Measurements from ENCODE around the gene MSANTD1.

MSANTD1 gene

DNA sequence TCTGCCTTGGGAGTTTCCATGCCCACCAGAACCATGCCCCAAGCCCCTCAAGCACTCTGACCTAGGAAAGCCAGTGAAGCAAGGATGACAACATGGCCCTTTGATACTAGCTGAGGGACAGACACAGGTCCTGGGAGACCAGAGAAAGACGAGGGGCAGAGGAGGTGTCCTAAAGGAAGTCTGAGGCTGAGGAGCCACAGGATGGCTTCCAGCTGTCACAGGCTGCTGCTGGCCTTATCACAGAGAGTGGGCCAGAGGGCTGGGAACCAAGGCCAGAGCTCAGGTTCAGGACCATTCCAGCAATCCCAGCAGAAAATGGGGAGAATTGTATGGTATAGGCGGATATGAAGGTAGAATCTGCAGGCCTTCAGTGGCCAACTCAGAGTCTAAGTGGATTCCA lies 31.7 kb upstream of the MSANTD1 start:
- DNase-seq (ENCODE audit: low spot score): no peak

DNA sequence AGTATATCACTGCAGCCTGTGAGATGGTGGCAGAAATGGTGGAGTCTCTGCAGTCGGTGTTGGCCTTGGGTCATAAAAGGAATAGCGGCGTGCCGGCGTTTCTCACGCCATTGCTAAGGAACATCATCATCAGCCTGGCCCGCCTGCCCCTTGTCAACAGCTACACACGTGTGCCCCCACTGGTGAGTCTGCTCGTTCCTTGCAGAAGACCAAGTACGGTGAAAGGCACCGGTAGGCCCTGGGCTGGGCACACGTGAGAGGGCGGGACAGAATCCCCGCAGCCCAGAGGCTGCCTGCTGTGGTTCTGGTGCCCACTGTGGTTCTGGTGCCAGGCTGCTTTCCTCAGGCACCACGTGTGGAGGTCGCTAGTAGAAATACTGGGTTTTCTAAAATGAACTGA lies 31.2 kb upstream of the MSANTD1 start:
- DNase-seq (ENCODE audit: low spot score): no peak

DNA sequence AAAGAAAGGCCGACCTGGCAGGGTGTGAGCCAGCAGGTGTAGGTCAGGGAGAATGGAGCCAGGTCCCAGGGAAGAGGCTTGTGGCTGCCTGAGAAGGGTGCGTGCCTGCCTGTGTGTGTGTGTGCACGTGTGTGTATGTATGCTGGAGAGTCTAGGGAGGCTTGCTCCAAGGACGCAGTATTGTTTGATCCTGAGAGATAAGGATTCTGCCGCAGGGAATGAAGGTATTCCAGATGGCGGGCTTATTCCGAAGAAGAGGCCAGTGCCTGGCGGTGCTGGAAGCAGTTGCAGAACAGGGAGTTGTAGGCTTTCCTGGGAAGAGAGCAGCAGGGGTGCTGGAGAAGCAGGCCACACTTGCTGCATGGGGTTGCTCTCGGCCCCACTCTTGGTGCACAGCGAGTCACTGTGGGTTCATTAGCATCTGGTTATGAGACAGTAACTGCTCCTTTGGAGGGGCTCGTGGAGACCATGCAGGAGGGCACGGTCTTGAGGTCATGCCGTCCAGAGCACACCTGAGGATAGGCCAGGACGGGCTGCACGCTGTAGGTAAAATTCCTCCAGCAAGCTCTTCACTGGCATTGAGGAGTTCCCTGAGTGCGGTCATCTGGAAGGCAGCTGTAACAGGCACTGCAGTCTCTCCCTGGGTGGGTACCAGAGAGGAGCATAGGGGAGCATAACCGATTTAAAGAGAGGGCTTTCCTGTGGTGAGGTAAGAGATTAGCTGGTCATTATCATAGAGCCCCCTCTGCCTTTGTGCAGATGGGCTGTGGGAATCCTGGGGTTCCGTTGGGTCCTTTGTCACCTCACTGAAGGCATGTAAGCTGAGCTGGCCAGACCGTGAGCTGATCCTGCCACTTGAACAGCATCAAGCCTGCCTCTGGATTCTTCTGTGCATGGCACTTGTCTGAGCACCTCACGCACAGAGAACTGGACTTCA lies 29.9 kb upstream of the MSANTD1 start:
- no peak for DNase-seq (ENCODE audit: low spot score)

DNA sequence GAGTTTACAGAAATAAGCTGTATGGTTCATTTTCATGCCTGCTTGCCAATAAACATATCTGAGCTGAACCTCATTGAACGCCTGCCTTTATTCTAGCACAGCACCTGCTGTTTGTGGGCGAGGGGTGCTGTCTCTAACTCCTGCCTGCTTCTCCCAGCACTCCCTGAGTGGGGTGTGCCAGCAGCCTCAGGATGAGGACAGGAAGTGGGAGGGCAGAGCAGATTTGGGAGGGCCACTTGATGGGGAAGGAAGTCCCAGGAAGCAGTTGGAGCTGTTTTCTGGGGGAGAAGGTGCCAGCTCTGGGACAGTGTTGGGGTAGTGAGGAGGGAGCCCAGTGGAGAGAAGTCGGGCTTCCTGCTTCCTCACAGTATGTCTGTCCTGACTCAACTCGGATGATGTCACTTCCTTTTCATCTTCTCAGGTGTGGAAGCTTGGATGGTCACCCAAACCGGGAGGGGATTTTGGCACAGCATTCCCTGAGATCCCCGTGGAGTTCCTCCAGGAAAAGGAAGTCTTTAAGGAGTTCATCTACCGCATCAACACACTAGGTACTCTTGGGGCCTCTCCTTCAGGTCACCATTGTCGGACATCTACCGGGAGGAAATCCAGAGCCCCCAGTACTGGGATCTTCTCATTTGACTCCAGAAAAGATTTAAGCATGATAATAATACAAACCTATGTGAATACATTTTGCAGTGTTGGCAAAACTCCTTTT lies 29.0 kb upstream of the MSANTD1 start:
- DNase-seq (ENCODE audit: low spot score): no peak

DNA sequence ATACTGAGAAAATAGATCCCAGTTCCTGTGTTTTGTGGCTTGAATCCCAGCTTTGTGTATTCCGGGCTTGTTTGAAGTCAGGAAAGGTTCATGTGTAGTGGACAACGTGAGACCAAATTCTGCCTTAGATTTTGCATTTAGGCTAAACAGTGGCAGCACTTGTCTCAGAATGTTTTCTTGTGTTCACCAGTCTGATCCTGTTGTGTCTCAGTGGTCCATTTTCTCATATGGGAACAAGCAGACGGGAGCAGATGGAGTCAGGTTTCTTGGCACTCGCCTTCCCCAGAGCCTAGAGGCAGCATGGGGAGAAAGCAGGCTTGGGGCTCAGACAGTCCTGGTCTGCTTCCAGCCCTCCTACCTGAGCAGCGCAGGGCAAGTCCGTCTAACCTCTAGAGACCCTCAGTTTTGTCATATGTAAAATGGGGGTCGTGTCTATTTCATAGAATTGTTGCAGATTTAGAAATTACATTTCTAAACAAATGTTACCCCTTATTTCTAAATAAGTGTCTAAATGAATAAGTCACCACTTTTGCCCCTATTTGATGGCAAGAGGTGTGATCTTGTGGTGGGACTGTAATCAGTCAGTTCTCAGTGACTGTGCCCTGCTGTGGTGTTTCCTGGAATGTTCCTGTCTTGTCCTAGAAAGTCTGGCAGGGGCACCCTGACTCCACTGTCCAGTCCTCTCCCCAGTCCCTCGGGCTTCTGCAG lies 28.3 kb upstream of the MSANTD1 start:
- DNase-seq (ENCODE audit: low spot score): no peak

DNA sequence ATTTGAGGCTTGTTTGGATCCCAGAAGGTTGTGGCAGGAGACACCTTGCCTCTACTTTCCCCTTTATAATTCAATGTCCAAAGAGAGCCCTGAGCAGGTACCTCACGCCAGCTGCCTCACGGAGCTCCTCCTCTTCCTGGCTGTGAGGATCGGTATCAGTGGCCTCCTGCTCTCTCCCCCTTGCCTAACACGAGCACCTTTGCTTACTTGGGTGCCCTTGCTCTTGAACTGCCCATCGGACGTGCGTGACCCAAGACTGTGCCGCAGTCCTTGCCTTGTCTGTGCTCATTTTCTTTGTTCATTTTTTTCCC lies 27.8 kb upstream of the MSANTD1 start:
- DNase-seq (ENCODE audit: low spot score): no peak

DNA sequence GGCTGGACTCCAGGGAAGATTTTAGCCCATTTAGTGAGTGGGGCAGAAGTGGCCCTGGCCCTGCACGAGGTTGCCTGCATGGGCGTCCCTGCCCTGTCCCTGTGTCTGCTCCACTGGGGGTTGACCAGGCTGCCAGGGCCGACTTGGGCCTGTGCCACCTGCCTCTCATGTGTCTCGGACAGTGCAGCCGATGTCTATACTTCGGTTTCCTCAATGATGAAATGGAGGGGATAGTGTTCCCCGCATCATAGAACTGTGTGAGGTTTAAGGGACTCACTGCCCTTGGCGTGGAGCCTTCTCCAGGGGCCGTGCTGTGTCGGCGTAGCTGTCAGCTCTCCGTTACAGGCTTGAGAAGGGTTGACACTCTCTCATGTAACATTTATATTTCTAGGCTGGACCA lies 27.0 kb upstream of the MSANTD1 start:
- DNase-seq (ENCODE audit: low spot score): no peak

DNA sequence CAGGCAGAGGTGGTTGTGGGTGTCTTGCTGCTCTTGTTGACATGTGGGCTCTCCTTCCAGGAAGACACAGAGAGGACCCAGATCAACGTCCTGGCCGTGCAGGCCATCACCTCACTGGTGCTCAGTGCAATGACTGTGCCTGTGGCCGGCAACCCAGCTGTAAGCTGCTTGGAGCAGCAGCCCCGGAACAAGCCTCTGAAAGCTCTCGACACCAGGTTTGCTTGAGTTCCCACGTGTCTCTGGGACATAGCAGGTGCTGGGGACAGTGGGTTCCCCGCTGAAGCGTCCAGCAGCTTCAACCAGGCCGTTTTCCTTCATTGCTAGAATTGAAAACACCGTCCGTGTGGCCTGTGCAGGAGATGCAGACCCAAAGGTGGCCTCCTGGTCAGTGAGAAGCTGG lies 25.6 kb upstream of the MSANTD1 start:
- DNase-seq (ENCODE audit: low spot score): no peak

DNA sequence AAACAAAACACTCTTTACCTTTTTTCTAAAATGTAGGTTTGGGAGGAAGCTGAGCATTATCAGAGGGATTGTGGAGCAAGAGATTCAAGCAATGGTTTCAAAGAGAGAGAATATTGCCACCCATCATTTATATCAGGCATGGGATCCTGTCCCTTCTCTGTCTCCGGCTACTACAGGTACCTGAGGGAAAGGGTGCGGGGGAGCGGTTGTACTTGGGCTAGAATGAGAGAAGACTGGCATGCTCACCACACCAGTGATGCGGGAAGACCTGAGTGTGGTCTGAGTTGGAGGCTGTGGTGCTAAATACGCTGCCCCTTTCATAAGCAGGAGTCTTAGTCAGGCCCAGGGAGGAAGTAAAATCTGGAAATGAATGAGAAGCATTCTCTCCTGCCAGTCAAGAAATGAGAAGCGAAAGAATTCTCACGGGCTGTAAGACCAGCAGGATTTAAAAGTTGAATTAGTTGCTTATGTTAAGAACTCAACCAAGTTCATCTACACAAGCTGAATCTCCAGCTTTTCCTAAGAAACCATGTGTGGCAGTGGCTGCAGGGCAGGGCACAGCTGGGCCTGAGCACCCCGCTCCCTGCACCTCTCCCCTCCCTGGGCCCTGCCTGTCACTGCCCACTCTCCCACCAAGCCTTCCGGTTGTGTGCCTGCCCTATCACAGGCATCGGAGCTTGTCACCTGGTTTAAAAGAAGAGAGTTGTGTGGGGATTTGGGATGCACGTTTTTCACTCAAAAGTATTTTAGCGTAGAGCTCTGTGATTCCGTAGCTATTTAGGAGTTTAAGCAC lies 24.8 kb upstream of the MSANTD1 start:
- no peak for DNase-seq (ENCODE audit: low spot score)

DNA sequence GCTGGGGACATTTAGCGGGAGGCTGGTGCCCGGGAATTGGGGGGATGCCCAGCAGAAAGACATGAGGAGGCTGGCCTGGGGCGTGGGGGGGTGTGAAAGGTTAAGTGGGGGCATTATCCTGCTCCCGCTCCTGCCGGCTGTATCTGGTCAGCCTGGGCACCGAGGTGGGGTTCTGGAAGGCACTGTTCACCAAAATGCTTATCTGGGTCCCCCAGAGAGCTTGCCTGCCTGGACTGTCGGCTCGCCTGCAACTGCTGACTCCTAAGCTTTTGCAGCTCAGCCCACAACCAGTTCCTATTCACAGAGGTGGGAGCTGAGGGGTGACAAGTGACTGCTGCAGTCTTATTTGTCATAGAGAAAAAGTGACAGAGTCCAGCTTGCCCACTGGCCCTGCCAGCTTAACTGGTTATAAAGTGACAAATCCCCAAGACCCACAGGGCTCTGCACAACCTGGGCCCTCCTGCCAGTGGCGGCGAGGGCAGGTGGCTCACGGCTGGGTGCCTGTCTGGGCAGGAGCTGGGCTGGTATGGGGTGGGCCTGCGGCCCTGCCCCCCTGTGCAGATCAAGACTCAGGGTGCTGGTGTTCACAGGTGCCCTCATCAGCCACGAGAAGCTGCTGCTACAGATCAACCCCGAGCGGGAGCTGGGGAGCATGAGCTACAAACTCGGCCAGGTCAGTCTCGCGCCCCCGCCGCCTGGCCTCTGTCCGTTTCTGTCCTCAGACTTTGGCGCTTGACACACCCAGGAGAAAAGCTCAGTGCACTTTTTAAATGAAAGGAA lies 23.7 kb upstream of the MSANTD1 start:
- no peak for DNase-seq (ENCODE audit: low spot score)

DNA sequence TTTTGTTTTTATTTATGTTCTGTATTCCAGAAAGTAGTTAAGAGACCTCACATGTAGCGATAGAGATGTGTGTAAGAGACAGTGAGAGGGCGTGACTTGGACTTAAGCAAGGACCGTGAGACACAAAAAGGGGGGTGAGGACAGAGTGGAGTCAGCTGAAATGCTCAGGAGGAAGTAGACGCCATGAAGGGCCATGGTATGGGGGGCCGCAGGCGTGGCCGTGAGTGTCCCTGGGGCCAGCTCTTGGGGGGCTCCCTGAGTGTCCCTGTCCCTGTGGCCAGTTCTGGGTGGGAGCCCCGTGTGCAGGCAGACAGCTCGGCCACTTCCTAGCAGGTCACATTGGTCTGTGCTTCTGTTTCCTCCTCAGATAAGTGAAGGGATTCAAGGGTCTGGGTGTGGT lies 23.0 kb upstream of the MSANTD1 start:
- no peak for DNase-seq (ENCODE audit: low spot score)

DNA sequence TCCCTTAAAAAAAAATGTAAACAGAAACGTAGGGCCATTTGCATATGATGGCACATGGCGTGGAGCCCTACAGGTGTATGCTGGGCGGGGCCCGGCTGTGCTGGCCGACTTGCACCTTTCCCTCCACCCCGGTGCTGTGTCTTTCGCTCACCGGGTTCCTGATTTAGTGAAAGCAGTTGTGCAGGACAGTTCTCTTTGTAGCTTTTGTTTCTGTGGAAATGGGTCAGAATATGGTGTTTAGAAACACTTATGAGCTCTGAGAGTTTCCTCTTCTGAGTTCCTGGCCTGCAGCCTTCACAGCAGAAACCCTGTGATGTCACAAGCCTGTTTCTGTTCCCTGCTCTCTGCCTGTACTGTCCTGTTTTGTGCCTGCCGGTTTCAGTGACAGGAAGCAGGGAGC lies 22.5 kb upstream of the MSANTD1 start:
- DNase-seq (ENCODE audit: low spot score): no peak

DNA sequence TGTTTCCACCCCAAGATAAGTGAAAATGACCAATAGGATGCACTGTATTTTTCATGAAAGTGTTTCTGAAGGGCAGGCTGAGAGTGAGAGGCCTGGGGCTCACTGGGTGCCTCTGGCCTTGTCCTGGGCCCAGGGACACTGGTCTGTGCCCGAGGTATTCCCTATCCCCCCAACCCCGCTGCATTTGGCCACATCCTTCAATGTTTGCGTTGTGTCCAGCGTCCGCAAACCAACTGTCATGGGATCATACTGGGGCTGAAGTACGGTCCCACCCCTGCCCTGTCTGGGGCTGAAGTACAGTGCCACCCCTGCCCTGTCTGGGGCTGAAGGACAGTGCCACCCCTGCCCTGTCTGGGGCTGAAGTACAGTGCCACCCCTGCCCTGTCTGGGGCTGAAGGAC lies 22.0 kb upstream of the MSANTD1 start:
- no peak for DNase-seq (ENCODE audit: low spot score)

DNA sequence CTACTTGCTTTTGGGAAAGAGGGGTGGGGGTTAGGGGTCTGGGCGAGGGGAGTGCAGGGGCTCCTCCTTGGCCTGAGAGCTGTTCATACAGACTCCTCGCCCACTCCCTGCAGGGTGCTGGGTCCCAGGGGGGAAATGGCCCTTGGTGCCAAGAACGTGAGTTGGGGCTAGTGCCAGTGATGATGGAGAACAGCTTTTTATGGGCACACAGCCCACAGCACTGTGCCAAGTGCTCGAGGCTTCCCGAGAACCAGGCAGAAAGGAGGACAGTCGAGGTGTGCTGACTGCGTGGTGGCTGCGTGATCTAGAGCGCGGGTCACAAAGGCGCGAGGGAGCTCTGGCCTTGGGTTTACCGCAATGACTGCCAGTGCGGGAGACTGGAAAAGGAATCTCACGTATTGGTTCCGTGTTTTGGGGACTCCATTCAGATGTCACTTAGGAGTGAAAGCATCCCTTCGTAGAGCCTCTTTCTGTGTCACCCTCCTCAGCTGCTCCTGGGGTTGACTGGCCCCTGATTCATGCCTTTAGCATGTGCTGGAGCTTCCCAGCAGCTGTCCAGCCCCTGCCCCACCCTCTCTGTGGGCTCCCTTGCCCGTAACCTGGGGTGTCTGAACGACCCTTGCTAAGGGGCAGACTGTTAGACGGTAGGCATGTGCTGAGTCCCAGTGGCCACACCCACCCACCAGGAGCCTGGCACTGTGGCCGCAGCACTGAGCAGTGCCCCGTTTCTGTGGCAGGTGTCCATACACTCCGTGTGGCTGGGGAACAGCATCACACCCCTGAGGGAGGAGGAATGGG lies 20.9 kb upstream of the MSANTD1 start:
- no peak for DNase-seq (ENCODE audit: low spot score)

DNA sequence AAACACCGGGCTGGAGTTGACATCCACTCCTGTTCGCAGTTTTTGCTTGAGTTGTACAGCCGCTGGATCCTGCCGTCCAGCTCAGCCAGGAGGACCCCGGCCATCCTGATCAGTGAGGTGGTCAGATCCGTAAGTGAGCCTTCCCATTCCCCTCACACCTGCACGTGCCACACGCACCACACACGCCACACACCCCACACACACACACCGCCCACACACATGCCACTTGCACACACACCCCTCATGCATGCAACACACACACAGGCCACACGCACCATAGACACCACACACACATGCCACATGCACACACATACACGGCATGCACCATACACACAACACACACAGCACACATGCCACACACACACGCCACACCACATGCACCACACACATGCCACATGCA lies 20.1 kb upstream of the MSANTD1 start:
- DNase-seq (ENCODE audit: low spot score): no peak

DNA sequence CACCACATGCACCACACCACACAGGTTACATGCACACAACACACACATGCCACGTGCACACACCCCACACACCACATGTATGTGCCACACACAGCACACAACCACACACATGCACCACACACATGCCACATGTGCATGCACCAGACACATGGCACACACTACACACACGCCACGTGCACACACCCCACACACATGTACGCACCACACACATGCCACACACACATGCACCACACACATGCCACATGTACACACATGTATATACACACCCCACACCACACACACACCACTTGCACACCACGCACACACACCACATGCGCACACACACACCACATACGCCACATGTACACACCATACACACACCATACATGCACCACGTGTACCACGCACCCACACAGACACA lies 19.6 kb upstream of the MSANTD1 start:
- no peak for DNase-seq (ENCODE audit: low spot score)

DNA sequence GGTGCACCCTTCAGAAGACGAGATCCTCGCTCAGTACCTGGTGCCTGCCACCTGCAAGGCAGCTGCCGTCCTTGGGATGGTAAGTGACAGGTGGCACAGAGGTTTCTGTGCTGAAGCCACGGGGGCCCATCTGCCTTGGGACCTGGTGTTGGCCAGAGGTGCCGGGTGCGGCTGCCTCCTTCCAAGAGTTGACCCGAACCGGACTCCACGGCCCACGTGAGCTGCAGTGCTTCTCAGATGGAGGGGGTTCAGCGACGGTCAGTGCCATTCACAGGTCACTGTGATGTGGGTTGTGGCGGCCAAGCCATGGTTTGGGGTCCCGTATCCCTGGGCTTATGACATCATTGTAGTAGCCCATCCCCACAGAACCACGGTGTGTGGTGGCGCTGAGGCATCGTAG lies 19.0 kb upstream of the MSANTD1 start:
- DNase-seq (ENCODE audit: low spot score): no peak

DNA sequence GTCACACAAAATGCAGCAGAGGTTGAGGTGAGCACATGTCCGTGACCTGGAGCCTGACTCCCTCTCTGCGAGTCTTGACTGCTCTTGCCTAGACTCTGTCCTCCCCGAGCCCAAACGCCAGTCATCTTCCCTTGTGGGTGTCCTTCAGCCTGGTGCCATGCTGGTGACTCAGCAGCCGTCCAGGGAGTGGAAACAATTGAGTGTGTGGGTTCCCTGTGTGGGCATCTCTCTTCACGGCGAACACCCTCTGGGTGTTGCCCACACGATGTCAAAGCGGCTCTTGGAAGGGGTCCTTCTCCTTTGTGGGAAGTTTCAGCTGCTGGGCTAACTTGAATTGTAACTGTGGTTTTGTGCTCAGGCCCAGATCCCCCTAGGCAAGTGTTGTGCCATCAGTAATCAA lies 17.5 kb upstream of the MSANTD1 start:
- DNase-seq (ENCODE audit: low spot score): no peak

DNA sequence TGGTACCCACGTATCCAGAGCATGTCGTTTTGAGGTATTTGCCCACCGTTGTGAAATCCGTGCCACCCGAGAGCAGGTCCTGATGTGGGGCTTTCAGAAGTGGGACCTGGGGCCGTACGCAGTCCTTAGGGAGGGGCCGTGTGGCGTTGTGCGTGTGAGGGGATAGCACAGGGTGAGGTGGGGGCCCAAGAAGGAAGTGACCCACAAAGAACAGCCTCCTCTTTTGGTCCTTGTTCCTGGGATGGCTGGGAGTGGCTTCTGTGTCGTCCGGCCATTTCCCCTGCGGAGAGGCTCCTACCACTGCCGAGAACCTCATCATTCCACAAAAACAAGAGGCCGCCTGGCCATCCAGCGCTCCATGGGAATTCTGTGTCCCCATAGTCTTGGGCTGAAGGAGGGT lies 17.0 kb upstream of the MSANTD1 start:
- no peak for DNase-seq (ENCODE audit: low spot score)

DNA sequence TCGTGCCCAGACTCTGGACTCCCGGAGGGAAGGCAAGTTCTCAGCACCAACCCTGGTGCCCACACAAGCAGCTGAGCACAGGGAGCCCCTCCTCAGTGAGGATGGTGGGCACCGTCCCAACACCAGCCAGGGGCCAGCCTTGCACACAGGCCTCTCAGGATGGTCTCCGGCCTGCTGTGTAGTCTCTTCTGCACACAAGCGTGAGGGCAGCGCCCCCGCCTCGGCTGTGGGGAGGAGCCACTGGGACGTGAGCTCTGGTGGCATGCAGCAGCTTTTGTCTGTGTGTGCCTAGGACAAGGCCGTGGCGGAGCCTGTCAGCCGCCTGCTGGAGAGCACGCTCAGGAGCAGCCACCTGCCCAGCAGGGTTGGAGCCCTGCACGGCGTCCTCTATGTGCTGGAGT lies 16.1 kb upstream of the MSANTD1 start:
- no peak for DNase-seq (ENCODE audit: low spot score)
